ENCODE measurements around the gene NCMAP.
"Not testable (repeated sequence)": the region's sequence is repeated elsewhere in the genome, so short reads cannot be mapped to it uniquely, and the experiment has no call there.

The NCMAP gene

DNA sequence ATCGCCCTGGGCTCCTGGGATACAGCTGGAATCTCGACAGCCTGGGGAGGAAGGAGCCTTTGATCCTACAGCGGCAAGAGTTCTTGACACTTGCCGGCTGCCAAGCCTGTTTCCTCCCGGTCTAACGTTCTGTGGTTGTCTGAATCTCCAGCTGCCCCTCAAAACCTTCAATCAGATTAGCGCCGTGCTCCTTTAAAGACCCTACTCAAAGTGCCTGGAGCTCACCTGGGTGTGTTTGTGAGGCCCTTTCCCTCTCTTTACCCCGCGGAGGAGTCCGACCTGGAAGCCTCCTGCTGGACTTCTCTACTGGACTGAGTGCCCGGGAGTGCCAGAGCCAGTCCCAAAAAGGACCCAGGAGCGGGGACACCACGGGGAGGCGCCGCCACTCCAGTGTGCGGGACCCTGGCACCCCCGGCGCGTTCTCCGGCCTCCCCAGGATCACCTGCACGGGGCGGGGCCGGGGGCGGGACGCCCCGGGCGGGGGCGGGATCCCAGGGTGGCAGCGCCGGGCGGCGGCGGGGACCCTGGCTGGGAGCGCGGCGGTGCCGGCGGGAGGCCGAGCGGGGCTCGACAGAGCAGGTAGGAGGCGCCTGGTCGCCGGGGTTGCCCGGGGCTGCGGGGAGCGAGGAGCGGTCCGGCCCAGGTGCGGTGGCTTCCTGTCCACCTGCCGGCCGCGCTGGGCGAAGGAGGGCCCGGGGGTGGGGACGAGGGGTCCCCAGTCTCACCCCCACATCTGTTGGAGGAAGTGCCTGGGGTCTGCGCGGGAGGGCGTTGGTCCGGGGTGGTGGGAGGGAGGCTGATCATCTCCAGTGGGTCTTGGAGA lies at the start of gene NCMAP:
NCMAP (plus strand) TSS at position 497 of the 823 bp plus-strand sequence. CDS start 39,344 bp downstream, outside the sequence.
- no peak for TF ChIP-seq CTCF (conservative IDR thresholded peaks at IDR 0.05; ENCODE audit: low read depth, low read length)
- no peak within 1 kb of the TSS for H3K4me3 ChIP-seq (ENCODE audit: low read depth, low read length)
- DNase-seq (ENCODE audit: low read depth) = no peak

- H3K4me3 ChIP-seq (ENCODE audit: low read depth, low read length) = no peak overlapping the region
- DNase-seq (ENCODE audit: low read depth) = no peak
- TF ChIP-seq CTCF (conservative IDR thresholded peaks at IDR 0.05; ENCODE audit: low read depth, low read length) = no peak
Measured at GRCh38 chr1:24506691-24507381, 49.1 kb upstream of the NCMAP start.

GRCh38 chr1:24507405-24507804 lies 48.5 kb upstream of the NCMAP start:
- no peak for DNase-seq (ENCODE audit: low read depth)
- H3K4me3 ChIP-seq (ENCODE audit: low read depth, low read length) = no peak overlapping the region
- TF ChIP-seq CTCF (conservative IDR thresholded peaks at IDR 0.05; ENCODE audit: low read depth, low read length) = no peak

DNA sequence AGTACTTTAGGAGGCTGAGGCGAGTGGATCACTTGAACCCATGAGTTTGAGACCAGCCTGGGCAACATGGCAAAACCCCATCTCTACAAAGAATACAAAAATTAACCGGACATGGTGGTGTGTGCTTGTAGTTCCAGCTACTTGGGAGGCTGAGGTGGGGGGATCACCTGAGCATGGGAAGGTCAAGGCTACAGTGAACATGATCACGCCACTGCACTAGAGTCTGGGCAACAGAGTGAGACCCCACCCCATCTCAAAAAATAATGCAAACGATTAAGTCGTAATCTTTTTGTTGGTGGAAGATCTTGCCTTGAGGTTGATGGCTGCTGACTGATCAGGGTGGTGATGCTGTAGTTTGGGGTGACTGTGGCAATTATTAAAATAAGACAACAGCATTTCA lies 47.0 kb upstream of the NCMAP start:
- no peak for TF ChIP-seq CTCF (conservative IDR thresholded peaks at IDR 0.05; ENCODE audit: low read depth, low read length)
- no peak for DNase-seq (ENCODE audit: low read depth)
- H3K4me3 ChIP-seq (ENCODE audit: low read depth, low read length) = no peak overlapping the region

DNA sequence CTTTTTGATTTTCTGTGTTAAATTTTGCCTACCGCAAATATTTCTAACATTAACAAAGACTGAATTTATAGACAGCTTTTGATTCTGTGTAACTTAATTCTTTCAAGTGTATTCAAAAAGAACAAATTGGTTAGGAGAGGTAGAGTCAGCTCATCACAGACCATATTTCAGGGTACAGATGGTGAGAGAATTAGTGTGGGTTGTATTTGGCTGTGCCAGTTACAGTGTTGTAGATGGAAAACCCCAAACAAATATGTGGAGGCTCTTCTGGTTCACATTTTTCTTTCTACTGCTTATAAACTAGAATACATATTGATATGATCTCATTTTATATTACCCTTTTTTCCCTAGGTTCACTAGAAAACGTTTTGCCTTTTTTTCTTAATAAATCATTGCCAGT lies 42.2 kb upstream of the NCMAP start:
- no peak for DNase-seq (ENCODE audit: low read depth)
- H3K4me3 ChIP-seq (ENCODE audit: low read depth, low read length) = no peak overlapping the region
- no peak for TF ChIP-seq CTCF (conservative IDR thresholded peaks at IDR 0.05; ENCODE audit: low read depth, low read length)

- no peak overlapping the region for H3K4me3 ChIP-seq (ENCODE audit: low read depth, low read length)
- no peak for DNase-seq (ENCODE audit: low read depth)
- TF ChIP-seq CTCF (conservative IDR thresholded peaks at IDR 0.05; ENCODE audit: low read depth, low read length) = no peak
Measured at GRCh38 chr1:24514946-24515345, 40.9 kb upstream of the NCMAP start.

DNA sequence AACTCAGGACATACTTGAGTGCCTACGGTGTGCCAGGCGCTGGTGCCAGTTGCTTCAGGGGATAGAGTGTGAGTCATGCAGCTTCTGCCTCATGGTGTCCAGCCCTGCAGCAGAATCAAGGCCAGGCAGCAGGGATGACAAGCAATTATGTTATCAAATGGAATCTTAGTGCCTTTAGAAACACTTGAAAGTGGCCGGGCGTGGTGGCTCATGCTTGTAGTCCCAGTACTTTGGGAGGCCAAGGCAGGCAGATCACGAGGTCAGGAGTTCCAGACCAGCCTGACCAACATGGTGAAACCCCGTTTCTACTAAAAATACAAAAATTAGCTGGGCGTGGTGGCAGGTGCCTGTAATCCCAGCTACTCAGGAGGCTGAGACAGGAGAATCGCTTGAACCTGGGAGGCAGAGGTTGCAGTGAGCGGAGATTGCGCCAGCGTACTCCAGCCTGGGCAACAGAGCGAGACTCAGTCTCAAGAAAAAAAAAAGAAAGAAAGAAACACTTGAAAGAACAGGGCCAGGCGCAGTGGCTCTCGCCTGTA lies 40.1 kb upstream of the NCMAP start:
- DNase-seq (ENCODE audit: low read depth) = peak; percentile 30
- H3K4me3 ChIP-seq (ENCODE audit: low read depth, low read length) = not testable (repeated sequence)
